Vagina (tissue), 2 donors: ENCODE measurements around the gene ACTR6.

Experiments
- CTCF ChIP-seq, 3 experiments: fragments of 450-650 bp in 2 of 3; fragments of 200-600 bp in 1 of 3; sonication (generic) in 1 of 3; IDR thresholded peaks; one replicate each; pipeline ENCODE4 v1.5.1; 2017 to 2019; ENCODE audit warnings: antibody characterized with exemption in 3 of 3, mild to moderate bottlenecking in 2 of 3, moderate library complexity in 2 of 3
- POLR2A ChIP-seq, 2 donors: fragments of 450-650 bp; IDR thresholded peaks; one replicate each; pipeline ENCODE4 v1.6.1; 2017; ENCODE audit warnings: antibody characterized with exemption in 2 of 2, mild to moderate bottlenecking in 2 of 2, moderate library complexity in 2 of 2
- POLR2AphosphoS5 ChIP-seq, 2 donors: sonication (generic); formaldehyde crosslinking; IDR thresholded peaks; one replicate each; pipeline ENCODE4 v1.9.0; 2017; ENCODE audit warnings: antibody characterized with exemption in 2 of 2, mild to moderate bottlenecking in 2 of 2, low read depth in 1 of 2; ENCODE audit not compliant: insufficient read depth in 1 of 2

- TF ChIP-seq CTCF (IDR thresholded peaks at IDR 0.05) (no peak), POLR2AphosphoS5 (IDR thresholded peaks at IDR 0.05; ENCODE audit: insufficient read depth in 1 of 2, low read depth in 1 of 2) (no peak), POLR2A (IDR thresholded peaks at IDR 0.05) (no peak)
Observed at GRCh38 chr12:100247765-100248164, 47.1 kb downstream of the ACTR6 start.
